Ishikawa (cell line): Measurements from ENCODE around the gene EML4.

Source experiments
- TCF12 ChIP-seq: IDR thresholded peaks from 2 replicates; pipeline ENCODE4 v1.6.1; 2012; ENCODE audit warnings: low read depth
- ZBTB7A ChIP-seq: IDR thresholded peaks from 2 replicates; pipeline ENCODE4 v1.6.1; 2012; ENCODE audit warnings: low read depth

DNA sequence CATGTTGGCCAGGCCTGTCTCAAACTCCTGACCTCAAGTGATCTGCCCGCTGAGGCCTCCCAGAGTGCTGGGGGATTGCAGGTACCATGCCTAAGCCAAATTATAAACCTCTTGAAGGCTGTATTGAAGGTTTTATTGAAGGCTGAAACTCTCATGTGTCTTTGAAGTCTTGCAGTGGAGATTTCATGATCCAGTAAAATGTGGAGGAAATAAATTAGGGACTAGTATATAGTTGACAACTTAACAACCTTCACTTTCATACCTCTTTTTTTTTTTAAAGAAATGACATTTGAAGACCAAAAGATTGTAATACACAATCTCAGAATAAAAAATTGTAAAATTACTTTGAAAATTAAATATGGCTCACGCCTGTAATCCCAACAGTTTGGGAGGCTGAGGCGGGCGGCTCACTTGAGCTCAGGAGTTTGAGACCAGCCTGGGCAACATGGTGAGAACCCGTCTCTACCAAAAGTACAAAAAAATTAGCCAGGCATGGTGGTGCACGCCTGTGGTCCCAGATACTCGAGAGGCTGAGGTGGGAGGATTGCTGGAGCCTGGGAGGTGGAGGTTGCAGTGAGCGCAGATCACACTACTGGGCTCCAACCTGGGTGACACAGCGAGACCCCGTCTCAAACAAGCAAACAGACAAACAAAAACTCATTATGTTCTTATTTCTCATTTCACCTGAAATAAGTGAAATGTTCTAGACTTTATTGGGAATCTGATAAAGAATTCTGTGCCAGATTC lies 8.0 kb downstream of the EML4 start:
- no peak for TF ChIP-seq ZBTB7A
- no peak for TF ChIP-seq TCF12
